HG02571 (cell line): ENCODE results near the gene SMR3B.

Experiments
- ATAC-seq: cut with Tn5 transposase; IDR thresholded peaks from one replicate; pipeline ENCODE4 v1.9.1; 2021; ENCODE audit warnings: mild to moderate bottlenecking, moderate library complexity; ENCODE audit not compliant: unreplicated experiment

SMR3B gene

GRCh38 chr4:70382691-70383181, at the start of gene SMR3B:
Gene SMR3B, plus strand, starts transcription at chr4:70383131. Its CDS starts 1,380 bp downstream, at chr4:70384511.
- ATAC-seq = no peak

DNA sequence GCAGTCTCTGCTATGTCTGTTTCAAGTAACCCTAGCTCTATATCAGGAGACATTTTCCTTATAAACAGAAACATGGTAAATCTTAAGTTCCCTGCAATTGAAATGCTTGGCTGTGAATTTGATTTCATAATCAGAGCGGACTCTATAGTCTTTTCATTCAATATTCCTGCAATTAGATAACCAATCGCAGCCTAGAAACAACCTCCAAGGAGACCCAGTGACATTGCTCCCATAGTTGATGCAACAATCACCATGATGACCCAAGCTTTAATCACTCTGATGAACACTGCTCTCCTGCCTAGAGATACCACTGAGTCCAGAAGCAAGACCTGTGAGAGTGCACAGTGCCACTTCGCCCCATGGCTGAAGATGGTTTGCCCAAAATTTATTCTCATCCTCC, 48.2 kb upstream of the SMR3B start, which contains the start of gene CABS1:
TSS of gene CABS1 (plus strand) at position 301 of the 400 bp plus-strand sequence. CDS start at position 360, 59 bp downstream.
- ATAC-seq = no peak

DNA sequence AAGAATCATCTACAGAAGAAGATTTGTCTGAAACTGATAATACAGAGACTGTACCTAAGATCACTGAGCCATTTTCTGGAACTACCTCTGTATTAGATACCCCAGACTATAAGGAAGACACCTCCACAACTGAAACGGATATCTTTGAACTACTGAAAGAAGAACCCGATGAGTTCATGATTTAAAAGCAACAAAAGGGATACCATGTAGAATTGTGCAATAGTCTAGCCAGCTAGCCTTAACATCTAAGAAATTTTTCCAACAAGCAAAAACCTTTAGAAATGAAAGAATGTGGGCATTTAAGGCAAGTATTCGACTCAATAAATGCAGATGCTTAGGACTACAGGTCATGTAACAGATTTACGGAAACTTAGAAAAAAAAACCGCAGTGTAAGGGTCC, 46.9 kb upstream of the SMR3B start:
- ATAC-seq = no peak

GRCh38 chr4:70337886-70338420, 45.0 kb upstream of the SMR3B start:
- ATAC-seq = no peak

DNA sequence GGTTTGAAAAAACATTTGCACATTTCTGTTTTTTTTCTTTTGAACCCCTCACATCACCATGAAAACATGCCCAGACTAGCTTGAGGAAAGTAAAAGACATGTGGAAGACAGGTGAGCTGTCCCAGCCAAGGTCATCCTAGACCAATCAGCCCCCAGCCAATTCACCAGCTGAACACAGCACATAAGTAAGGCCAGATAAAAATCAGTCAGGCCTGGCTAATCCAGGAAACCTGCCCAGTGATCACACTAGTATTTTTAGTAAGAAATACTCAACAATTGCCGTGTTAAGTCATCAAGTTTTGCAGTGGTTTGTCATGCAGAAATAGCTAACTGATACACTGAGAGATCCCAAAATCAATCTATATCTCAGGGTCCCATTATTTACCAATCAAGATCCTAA, 26.7 kb upstream of the SMR3B start:
- no peak for ATAC-seq

DNA sequence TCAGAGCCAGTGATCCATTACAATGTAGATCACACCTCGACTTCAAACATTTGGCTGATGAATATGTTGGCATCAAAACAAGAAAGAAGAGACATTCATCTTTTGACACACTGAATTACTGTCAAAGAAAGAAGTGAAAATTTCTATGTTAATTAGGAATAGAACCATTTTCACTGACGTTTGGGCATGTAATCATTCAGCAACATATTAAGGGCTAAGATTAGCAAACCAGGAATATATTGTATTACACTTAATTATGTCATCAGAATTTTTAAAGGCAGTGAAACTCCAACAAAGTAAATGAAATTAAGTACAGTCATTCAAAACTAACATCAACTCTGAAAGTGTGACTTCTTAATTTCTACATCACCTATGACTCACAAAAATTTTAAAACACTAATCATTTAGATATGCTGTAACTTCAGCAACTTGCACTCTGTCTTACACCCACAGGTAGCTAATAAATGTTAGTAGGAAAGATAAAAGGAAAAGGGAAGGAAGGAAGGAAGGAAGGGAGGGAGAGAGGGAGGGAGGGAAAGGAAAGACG, 23.7 kb upstream of the SMR3B start:
- no peak for ATAC-seq

DNA sequence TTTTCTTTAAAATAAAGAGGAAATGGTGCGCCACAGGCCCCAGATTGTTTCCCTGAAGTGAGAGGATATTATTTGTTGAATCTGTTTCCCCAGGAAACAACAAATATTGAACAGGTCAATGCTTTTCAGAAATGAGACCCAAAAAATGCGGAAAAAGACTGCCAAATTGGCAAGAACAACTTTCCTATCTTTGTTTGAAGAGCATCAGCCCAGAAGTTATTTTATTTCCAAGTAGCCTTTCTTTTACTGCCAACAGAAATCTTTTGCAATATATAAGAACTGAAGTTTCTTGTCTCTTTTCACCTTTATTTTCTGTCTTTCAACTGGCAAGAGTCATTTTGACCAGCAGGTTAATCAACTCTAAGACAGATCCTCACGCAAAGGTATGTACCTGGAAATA, 22.5 kb upstream of the SMR3B start, which contains the start of gene SMR3A:
TSS of gene SMR3A (plus strand) at position 301 of the 400 bp plus-strand sequence. CDS start 1,356 bp downstream, outside the sequence.
- ATAC-seq = no peak

GRCh38 chr4:70364002-70364401, 18.9 kb upstream of the SMR3B start:
- no peak for ATAC-seq

DNA sequence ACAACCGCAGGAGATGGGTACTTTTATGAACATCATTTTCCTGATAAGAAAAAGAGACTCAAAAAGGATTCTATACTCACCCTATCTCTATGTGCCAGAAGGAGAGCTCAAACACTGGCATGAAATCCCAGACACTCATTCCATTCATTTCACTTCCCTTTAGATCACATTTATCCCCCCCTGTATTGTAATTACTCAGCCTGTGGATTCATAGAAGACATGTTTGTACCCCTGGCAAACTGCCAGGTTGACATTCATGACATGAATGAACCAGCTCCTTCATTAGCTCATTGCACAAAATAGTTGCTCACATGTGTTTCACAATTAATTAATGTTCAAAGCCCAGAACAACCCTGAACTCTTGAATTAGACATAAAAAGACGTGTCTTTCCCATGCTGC, 17.5 kb upstream of the SMR3B start:
- ATAC-seq = no peak

DNA sequence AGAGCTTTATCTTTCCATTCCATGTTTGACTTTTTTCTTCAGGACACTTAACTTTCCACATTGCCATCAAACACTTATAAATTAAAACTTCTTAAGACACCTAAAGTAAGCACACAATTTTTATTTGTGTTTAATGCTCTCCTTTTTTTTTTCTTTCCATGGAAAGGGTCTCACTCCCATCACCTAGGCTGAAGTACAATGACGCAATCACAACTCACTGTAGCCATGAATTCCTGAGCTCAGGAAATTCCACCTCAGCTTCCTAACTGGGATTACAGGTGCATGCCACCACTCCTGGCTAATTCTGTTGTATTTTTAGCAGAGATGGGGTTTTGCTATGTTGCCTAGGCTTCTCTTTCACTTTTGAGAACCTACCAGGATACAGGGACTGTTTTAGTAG, 15.1 kb upstream of the SMR3B start:
- no peak for ATAC-seq

- ATAC-seq = no peak
These were observed 10.9 kb upstream of the SMR3B start for GRCh38 chr4:70371987-70372386.

- ATAC-seq = no peak
These were observed 10.2 kb upstream of the SMR3B start for GRCh38 chr4:70372760-70373159.

DNA sequence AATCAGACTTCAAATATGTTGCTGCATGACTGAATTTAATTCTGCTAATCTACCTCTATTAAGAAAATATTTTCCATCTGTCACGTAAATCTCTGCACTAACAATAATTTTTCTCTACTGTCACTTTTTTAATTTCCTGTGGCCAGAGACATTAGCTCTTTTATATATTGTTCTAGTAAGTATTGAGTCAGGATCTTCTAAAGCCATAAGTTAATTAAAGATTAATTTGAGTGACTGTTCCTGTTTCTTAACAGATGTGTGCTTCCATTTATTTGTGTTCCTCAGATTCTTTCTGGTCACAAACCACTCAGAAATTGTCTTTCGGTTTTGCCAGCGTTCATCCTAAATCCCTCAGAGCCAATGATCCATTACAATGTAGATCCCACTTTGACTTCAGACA, 2.4 kb upstream of the SMR3B start:
- ATAC-seq = no peak

DNA sequence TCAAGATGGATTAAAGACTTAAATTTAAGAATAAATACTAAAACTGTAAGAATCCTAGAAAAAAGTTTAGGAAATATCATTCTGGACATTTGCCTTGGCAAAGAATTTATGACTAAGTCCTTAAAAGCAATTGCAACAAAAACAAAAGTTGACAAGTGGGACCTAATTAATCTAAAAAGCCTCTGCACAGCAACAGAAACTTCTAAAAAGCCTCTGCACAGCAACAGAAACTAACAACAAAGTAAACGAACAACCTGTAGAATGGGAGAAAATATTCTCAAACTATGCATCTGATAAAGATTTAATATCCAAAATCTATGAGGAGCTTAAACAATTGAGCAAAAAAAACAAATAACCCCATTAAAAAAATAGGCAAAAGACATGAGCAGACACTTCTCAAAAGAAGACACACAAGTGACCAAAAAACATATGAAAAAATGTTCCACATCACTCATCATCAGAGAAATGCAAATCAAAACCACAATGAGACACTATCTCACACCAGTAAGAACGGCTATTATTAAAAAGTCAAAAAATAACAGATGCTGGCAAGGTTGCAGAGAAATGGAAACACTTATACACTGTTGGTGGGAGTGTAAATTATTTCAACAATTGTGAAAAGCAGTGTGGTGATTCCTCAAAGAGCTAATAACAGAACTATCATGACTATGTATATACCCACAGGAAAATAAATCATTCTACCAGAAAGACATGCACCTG, 9.3 kb downstream of the SMR3B start:
- ATAC-seq = peak; percentile 60

DNA sequence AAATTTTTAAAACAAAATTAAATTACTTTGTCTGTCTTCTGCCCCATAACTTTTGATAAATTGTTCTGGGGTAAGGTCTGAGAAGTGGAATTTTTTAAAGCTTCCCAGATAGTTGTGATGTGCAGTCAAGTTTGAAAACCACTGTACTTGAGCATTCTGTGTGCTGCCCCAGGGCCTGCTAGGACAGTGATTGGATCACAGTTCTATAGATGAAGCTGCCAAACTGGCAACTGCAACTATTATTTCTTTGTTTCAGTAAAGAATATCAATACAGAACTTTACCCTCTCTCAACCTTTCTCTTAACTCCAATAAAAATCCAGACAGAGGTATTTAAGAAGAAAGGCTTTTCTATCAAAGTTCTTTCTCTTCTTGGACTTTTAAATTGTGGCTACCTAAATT, 14.6 kb downstream of the SMR3B start, which contains the start of gene OPRPN:
TSS of gene OPRPN (plus strand) at position 361 of the 400 bp plus-strand sequence. CDS start 1,346 bp downstream, outside the sequence.
- no peak for ATAC-seq

DNA sequence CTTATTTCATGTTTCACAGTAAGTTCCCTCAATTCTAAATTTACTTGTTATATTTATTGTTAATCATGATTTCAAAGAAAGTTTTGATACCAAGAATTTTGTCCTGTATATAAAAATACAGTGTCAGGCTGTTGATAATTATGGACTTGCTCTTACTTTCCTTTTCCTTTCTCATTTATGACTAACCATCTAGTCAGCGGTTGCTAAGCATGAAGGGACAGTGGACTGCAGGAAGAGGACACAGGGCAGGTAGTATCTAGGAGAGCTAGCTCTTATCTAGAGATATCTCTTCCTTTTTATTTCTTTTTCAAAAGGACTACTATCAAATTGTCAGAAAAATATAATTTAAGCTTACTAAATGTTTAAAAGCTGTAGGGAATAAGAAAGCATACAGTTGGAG, 16.4 kb downstream of the SMR3B start:
- ATAC-seq = peak; percentile 46

- peak; percentile 51 for ATAC-seq
These were observed 19.8 kb downstream of the SMR3B start for GRCh38 chr4:70402762-70403161.

DNA sequence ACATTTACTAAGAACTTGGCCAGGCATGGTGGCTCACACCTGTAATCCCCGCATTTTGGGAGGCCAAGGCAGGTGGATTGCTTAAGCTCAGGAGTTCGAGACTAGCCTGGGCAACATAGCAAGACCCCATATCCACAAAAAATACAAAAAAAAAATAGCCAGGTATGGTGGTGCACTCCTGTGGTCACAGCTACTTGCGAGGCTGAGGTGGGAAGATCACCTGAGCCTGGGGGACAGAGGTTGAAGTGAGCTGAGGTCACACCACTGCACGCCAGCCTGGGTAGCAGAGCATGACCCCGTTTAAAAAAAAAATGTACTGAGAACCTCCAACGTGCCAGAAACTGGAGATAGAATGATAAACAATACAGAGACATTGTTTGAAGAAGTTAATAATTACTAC, 22.8 kb downstream of the SMR3B start:
- ATAC-seq = no peak

DNA sequence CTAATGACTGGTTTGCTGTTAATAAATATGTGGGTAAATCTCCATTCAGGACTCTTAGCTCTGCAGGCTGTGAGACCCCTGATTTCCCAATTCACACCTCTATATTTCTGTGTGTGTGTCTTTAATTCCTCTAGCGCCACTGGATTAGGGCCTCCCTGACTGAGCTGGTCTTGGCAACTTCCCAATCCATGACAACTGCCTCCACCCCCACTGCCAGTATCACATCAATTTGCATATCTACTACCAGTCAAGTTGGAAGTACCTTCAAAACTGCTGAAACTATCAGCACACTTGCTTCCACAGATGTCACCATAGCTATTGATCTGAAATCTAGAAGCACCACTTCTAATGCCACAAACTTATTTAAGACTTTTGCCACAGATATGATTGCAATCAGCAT, 42.4 kb downstream of the SMR3B start:
- no peak for ATAC-seq

GRCh38 chr4:70426789-70427188, 43.9 kb downstream of the SMR3B start:
- ATAC-seq = no peak

- ATAC-seq = no peak
These were observed 54.3 kb downstream of the SMR3B start for GRCh38 chr4:70437197-70437596.
